Lower leg skin (tissue), 4 donors: ENCODE results near the gene NLK. TPM values are rescaled to one million over a fixed set of nuclear protein-coding genes. Genes with fewer than 3 reads are reported as not detected.

Experiments
- DNase-seq, 2 donors: peaks; one replicate each; pipeline ENCODE4 v3.0.0-alpha.2; 2019; ENCODE audit warnings: low spot score in 2 of 2
- H3K4me3 ChIP-seq: fragments of 200-600 bp; sonication (generic); 2 replicates; pipeline ENCODE4 v1.5.1; 2017; ENCODE audit warnings: mild to moderate bottlenecking, low read depth; ENCODE audit not compliant: poor library complexity, severe bottlenecking
- CTCF ChIP-seq, 3 donors: fragments of 450-650 bp; IDR thresholded peaks; one replicate each; pipeline ENCODE4 v1.5.1; 2016; ENCODE audit warnings: antibody characterized with exemption in 3 of 3, mild to moderate bottlenecking in 3 of 3, moderate library complexity in 2 of 3
- POLR2A ChIP-seq, 2 donors: fragments of 450-650 bp; IDR thresholded peaks; one replicate each; pipeline ENCODE4 v1.6.1; 2016 to 2017; ENCODE audit warnings: antibody characterized with exemption in 2 of 2, mild to moderate bottlenecking in 1 of 2, moderate library complexity in 1 of 2
- WGBS, 2 donors: methylation state at CpG; one replicate each; pipeline ENCODE4 v1.1.5; 2018; 5-methylcytosine and 5-hydroxymethylcytosine counted together
- intact Hi-C: fragments of 100-400 bp; cut with DNase I; formaldehyde crosslinking; loops from one replicate; pipeline ENCODE4 v1.15.0; 2023; ENCODE audit warnings: low total_unique reads
- total RNA-seq, 4 donors: library from RNA; depleted of rRNA; stranded (reverse); fragments of >200 nt; gene quantifications; one replicate each; pipeline ENCODE4 v1.1.0, GENCODE V29; 2016

The NLK gene
- total RNA-seq, 4 donors from 2014 or later: 5.9 to 10.8 (median 8.2) TPM

GRCh38 chr17:28008513-28008912, 34.0 kb upstream of the NLK start:
- intact Hi-C loops: no loop called here
- peak in 1 of 2 donors; percentile 18 for DNase-seq
- WGBS, 2 donors: 4 to 6% methylated on average over 2 of the region's 2 CpGs
- no peak overlapping the region for H3K4me3 ChIP-seq
- TF ChIP-seq CTCF (IDR thresholded peaks at IDR 0.05): no peak
- TF ChIP-seq POLR2A (IDR thresholded peaks at IDR 0.05): no peak

GRCh38 chr17:28010406-28010805, 32.1 kb upstream of the NLK start:
- H3K4me3 ChIP-seq: no peak overlapping the region
- DNase-seq: no peak
- intact Hi-C loops: no loop called here
- TF ChIP-seq CTCF (IDR thresholded peaks at IDR 0.05) (no peak), POLR2A (IDR thresholded peaks at IDR 0.05) (no peak)
- 21 to 60% methylated on average over 2 of the region's 2 CpGs for WGBS, 2 donors

- WGBS, 2 donors: 78 to 83% methylated on average over 4 of the region's 4 CpGs
- no peak for DNase-seq
Observed at GRCh38 chr17:28018439-28019070, 23.9 kb upstream of the NLK start.

GRCh38 chr17:28020515-28020914, 22.0 kb upstream of the NLK start:
- intact Hi-C loops: no loop called here
- WGBS, 2 donors: 55 to 59% methylated on average over 1 of the region's 1 CpG
- H3K4me3 ChIP-seq: no peak overlapping the region
- no peak for DNase-seq
- TF ChIP-seq CTCF (IDR thresholded peaks at IDR 0.05) (no peak), POLR2A (IDR thresholded peaks at IDR 0.05) (no peak)

More at GRCh38 chr17:28018439-28019070, 23.9 kb upstream of the NLK start:
- H3K4me3 ChIP-seq: no peak overlapping the region
- intact Hi-C loops: no loop called here
- TF ChIP-seq POLR2A (IDR thresholded peaks at IDR 0.05): no peak
- TF ChIP-seq CTCF (IDR thresholded peaks at IDR 0.05): no peak

GRCh38 chr17:28029044-28029443, 13.4 kb upstream of the NLK start:
- 86 to 93% methylated on average over 1 of the region's 1 CpG for WGBS, 2 donors
- no peak overlapping the region for H3K4me3 ChIP-seq
- DNase-seq: no peak
- intact Hi-C loops: no loop called here
- TF ChIP-seq POLR2A (IDR thresholded peaks at IDR 0.05) (no peak), CTCF (IDR thresholded peaks at IDR 0.05) (no peak)

GRCh38 chr17:28030386-28030785, 12.1 kb upstream of the NLK start:
- intact Hi-C loops: no loop called here
- no peak for DNase-seq
- H3K4me3 ChIP-seq: no peak overlapping the region
- WGBS, 2 donors: 79 to 92% methylated on average over 3 of the region's 3 CpGs
- TF ChIP-seq CTCF (IDR thresholded peaks at IDR 0.05) (no peak), POLR2A (IDR thresholded peaks at IDR 0.05) (no peak)
